Lower leg skin (tissue), 3 donors: ENCODE results near the gene AP1AR.

Experiments
- CTCF ChIP-seq, 3 donors: fragments of 450-650 bp; IDR thresholded peaks; one replicate each; pipeline ENCODE4 v1.5.1; 2016; ENCODE audit warnings: antibody characterized with exemption in 3 of 3, mild to moderate bottlenecking in 3 of 3, moderate library complexity in 2 of 3
- POLR2A ChIP-seq, 2 donors: fragments of 450-650 bp; IDR thresholded peaks; one replicate each; pipeline ENCODE4 v1.6.1; 2016 to 2017; ENCODE audit warnings: antibody characterized with exemption in 2 of 2, mild to moderate bottlenecking in 1 of 2, moderate library complexity in 1 of 2

DNA sequence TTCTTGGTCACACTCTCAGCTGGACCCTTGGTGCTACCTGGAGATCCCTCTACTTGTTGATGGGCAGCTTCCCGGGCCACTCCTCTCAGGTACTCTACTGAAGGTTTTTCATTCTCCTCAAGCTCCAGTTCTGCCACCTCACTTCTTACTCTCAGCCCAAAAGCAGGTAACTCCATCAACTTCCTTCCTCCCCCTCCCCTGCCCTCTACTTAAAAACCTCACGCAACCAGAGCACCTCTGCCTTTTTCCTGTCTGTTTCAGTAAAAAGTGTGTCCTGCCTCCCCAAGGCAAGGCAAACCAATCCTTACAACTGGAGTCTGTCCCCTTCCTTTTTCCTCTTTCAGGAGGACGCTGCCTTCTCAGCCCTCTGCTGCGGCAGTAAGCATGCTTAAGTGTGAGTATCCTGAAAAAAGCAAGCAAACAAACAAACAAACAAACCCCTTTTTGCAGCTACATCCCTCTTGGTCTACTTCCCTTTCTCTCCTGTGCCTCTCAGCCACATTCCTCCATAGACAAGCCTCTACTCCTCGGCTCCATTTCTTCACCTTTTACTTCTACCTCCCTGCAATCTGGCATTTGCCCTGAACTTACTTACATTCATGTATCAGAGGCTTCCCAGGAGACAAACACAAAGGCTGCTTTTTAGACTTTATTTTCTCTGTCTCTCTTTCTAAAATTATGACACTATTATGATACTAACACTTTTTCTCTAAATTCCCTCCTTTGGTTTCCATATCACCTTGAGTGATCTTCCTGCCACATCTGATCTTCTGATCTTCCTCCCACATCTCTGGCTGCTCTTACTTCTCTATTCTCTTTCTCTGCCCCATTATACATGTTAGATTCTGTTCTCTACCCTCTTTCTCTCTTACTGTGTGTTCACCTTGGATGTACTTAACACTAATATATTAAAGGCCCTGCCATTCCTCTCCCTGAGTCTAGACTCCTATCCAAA is 71.0 kb downstream of the AP1AR start:
- no peak for TF ChIP-seq POLR2A (IDR thresholded peaks at IDR 0.05)
- no peak for TF ChIP-seq CTCF (IDR thresholded peaks at IDR 0.05)
